GM12892 (cell line): ENCODE results near the gene SHC4.

Experiments used
- POLR2A ChIP-seq: IDR thresholded peaks from 2 replicates; pipeline ENCODE4 v1.6.1; 2011; ENCODE audit warnings: low read depth, low read length, control low read depth
- POLR2AphosphoS5 ChIP-seq: IDR thresholded peaks from 2 replicates; pipeline ENCODE4 v1.6.1; 2011; ENCODE audit warnings: low read depth, low read length, control low read depth
- TAF1 ChIP-seq: IDR thresholded peaks from 2 replicates; pipeline ENCODE4 v1.6.1; 2011; ENCODE audit warnings: low read depth, mild to moderate bottlenecking, control low read depth, low read length, borderline replicate concordance

- TF ChIP-seq POLR2A (no peak), POLR2AphosphoS5 (no peak), TAF1 (no peak)
Measured at GRCh38 chr15:48966595-48967301, 3.0 kb upstream of the SHC4 start.
